GM23248 (cell line): ENCODE results near the gene SUCNR1. TPM values are rescaled to one million over a fixed set of nuclear protein-coding genes. Genes with fewer than 3 reads are reported as not detected.
"Not testable (repeated sequence)": the region's sequence is repeated elsewhere in the genome, so short reads cannot be mapped to it uniquely, and the experiment has no call there.

ENCODE experiments used
- DNase-seq: peaks from one replicate; pipeline ENCODE4 v3.0.0-alpha.2; 2015
- H2AFZ ChIP-seq: fragments of 200-600 bp; sonication (generic); 2 replicates; pipeline ENCODE4 v1.6.1; 2016; ENCODE audit warnings: antibody characterized with exemption
- H3F3A ChIP-seq: fragments of 200-600 bp; sonication (generic); 2 replicates; pipeline ENCODE4 v1.6.1; 2016; ENCODE audit warnings: mild to moderate bottlenecking, antibody characterized with exemption, mixed run types; ENCODE audit not compliant: insufficient read depth
- H3K27ac ChIP-seq: fragments of 200-600 bp; sonication (generic); 2 replicates; pipeline ENCODE4 v1.5.1; 2016; ENCODE audit warnings: mild to moderate bottlenecking
- H3K27me3 ChIP-seq: fragments of 200-600 bp; sonication (generic); replicated peaks from 2 replicates; pipeline ENCODE4 v1.6.1; 2016; ENCODE audit warnings: mild to moderate bottlenecking; ENCODE audit not compliant: insufficient read depth
- H3K36me3 ChIP-seq: fragments of 200-600 bp; sonication (generic); 2 replicates; pipeline ENCODE4 v1.6.1; 2016; ENCODE audit warnings: low read depth, mild to moderate bottlenecking
- H3K4me1 ChIP-seq: fragments of 200-600 bp; sonication (generic); 2 replicates; pipeline ENCODE4 v1.6.1; 2016; ENCODE audit warnings: mild to moderate bottlenecking; ENCODE audit not compliant: insufficient read depth
- H3K4me2 ChIP-seq: fragments of 200-600 bp; sonication (generic); one replicate; pipeline ENCODE4 v1.6.1; 2016; ENCODE audit warnings: mild to moderate bottlenecking; ENCODE audit not compliant: unreplicated experiment
- H3K4me3 ChIP-seq: fragments of 200-600 bp; sonication (generic); 2 replicates; pipeline ENCODE4 v1.5.1; 2016; ENCODE audit warnings: mild to moderate bottlenecking
- H3K79me2 ChIP-seq: fragments of 200-600 bp; sonication (generic); 2 replicates; pipeline ENCODE4 v1.6.1; 2016; ENCODE audit warnings: mild to moderate bottlenecking; ENCODE audit not compliant: insufficient read depth
- H3K9ac ChIP-seq: fragments of 200-600 bp; sonication (generic); 2 replicates; pipeline ENCODE4 v1.6.1; 2016; ENCODE audit warnings: mild to moderate bottlenecking
- H3K9me2 ChIP-seq: fragments of 200-600 bp; sonication (generic); 2 replicates; pipeline ENCODE4 v1.6.1; 2016; ENCODE audit warnings: mixed run types, mild to moderate bottlenecking, moderate library complexity; ENCODE audit not compliant: insufficient read depth
- H3K9me3 ChIP-seq: fragments of 200-600 bp; sonication (generic); one replicate; pipeline ENCODE4 v1.6.1; 2017; ENCODE audit warnings: low read depth
- H4K20me1 ChIP-seq: fragments of 200-600 bp; sonication (generic); 2 replicates; pipeline ENCODE4 v1.6.0; 2016; ENCODE audit not compliant: insufficient read depth
- EZH2 ChIP-seq: fragments of 200-600 bp; sonication (generic); IDR thresholded peaks from 2 replicates; pipeline ENCODE4 v1.6.1; 2018; ENCODE audit warnings: antibody characterized with exemption, mild to moderate bottlenecking; ENCODE audit not compliant: insufficient read depth, poor library complexity, severe bottlenecking
- EZH2phosphoT487 ChIP-seq: fragments of 200-600 bp; sonication (generic); IDR thresholded peaks from 2 replicates; pipeline ENCODE4 v1.6.1; 2018; ENCODE audit warnings: antibody characterized with exemption, moderate library complexity, mild to moderate bottlenecking, low read depth; ENCODE audit not compliant: insufficient read depth
- WGBS, 2 experiments: methylation state at CpG; one replicate each; pipeline ENCODE4 v1.1.6; 2015 to 2017; ENCODE audit warnings: low lambda C conversion rate in 2 of 2, low coverage in 1 of 2; ENCODE audit errors: missing lambda C conversion rate in 2 of 2; 5-methylcytosine and 5-hydroxymethylcytosine counted together
- in situ Hi-C: fragments of 300-500 bp; cut with MboI; formaldehyde crosslinking; loops from 2 replicates; pipeline ENCODE4 v1.15.0; 2020
- polyA plus RNA-seq: library from polyadenylated mRNA; unstranded; fragments of >200 nt; fragmentation: Nextera tagmentation; extraction: Ambion mirVana; gene quantifications from 2 replicates; pipeline ENCODE4 v1.2.1, GENCODE V29; 2016
- total RNA-seq: library from RNA; depleted of rRNA; stranded (reverse); fragments of >200 nt; shearing (Covaris generic); gene quantifications from 2 replicates; pipeline ENCODE4 v1.2.3, GENCODE V29; 2014

SUCNR1 gene
- total and polyA plus RNA-seq, 2 experiments from 2014 or later = not detected

DNA sequence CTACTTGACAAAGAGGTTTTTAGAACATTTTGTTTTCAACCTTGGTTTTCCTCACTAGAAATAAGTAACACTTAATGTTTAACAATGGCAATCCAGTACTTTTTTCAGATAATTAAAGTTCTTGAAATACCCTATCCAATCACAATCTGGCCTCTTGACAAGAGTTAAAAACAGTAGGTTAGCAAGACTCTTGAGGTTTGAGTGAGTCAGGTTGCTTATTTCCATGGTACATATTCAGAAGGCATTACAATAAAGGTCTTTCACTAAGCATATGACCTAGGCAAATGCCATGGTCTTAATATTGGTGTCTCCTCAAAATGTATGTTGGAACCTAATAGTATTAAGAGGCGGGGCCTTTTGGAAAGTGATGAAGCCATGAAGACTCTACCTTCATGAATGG, 5.6 kb downstream of the SUCNR1 start:
- Histone ChIP-seq H3K79me2 (no peaks in the 10 kb centered on the region), H3K4me1 (peaks cover 20% of the 10 kb centered on the region), H3K27ac (no peak overlapping the region), H3K9me3 (no peaks in the 10 kb centered on the region), H4K20me1 (no peaks in the 10 kb centered on the region), H2AFZ (no peak overlapping the region), H3K9me2 (no peaks in the 10 kb centered on the region; the same call in 1 of the 2 replicates), H3K27me3 (no peaks in the 10 kb centered on the region), H3K9ac (no peak overlapping the region), H3K36me3 (no peaks in the 10 kb centered on the region), H3K4me3 (no peak overlapping the region), H3K4me2 (no peak overlapping the region), H3F3A (no peaks in the 10 kb centered on the region)
- in situ Hi-C loops = no loop called here
- 75 to 79% methylated on average over 1 of the region's 1 CpG for WGBS, 2 experiments
- TF ChIP-seq EZH2phosphoT487 (no peak), EZH2 (no peak)
- peak; percentile 25 for DNase-seq

- Histone ChIP-seq H3K27me3 (no peaks in the 10 kb centered on the region), H3K9ac (no peak overlapping the region), H3K4me3 (no peak overlapping the region), H3K36me3 (no peaks in the 10 kb centered on the region), H3K4me1 (peaks cover 20% of the 10 kb centered on the region), H3K9me2 (no peaks in the 10 kb centered on the region; the same call in 1 of the 2 replicates), H3K79me2 (no peaks in the 10 kb centered on the region), H3K27ac (no peak overlapping the region), H3K9me3 (no peaks in the 10 kb centered on the region), H3K4me2 (peak overlapping the region; percentile 49), H4K20me1 (no peaks in the 10 kb centered on the region), H2AFZ (peak overlapping the region; percentile 34; the same call in 1 of the 2 replicates), H3F3A (no peaks in the 10 kb centered on the region)
- TF ChIP-seq EZH2 (no peak), EZH2phosphoT487 (no peak)
- WGBS, 2 experiments = 67 to 68% methylated on average over 3 of the region's 3 CpGs
- DNase-seq = no peak
- in situ Hi-C loops = no loop called here
These were observed 6.4 kb downstream of the SUCNR1 start for GRCh38 chr3:151879679-151880415.

- H2AFZ ChIP-seq = peak overlapping the region; percentile 34; the same call in 1 of the 2 replicates
- H3K4me2 ChIP-seq = peak overlapping the region; percentile 49
- no peak for DNase-seq
- H3K9me3 ChIP-seq = no peaks in the 10 kb centered on the region
- no peak overlapping the region for H3K27ac ChIP-seq
- no peak overlapping the region for H3K4me3 ChIP-seq
- H3K9me2 ChIP-seq = no peaks in the 10 kb centered on the region
- 81 to 88% methylated on average over 2 of the region's 2 CpGs for WGBS, 2 experiments
- H3K9ac ChIP-seq = no peak overlapping the region
- peaks cover 20% of the 10 kb centered on the region for H3K4me1 ChIP-seq
- H3K79me2 ChIP-seq = no peaks in the 10 kb centered on the region
- in situ Hi-C loops = no loop called here
- H3K27me3 ChIP-seq = no peaks in the 10 kb centered on the region
- no peak for TF ChIP-seq EZH2
- no peak for TF ChIP-seq EZH2phosphoT487
- H4K20me1 ChIP-seq = no peaks in the 10 kb centered on the region
- no peaks in the 10 kb centered on the region for H3F3A ChIP-seq
- no peaks in the 10 kb centered on the region for H3K36me3 ChIP-seq
These were observed 6.9 kb downstream of the SUCNR1 start for GRCh38 chr3:151880416-151880690.

- no peaks in the 10 kb centered on the region for H3F3A ChIP-seq
- no peaks in the 10 kb centered on the region for H3K27me3 ChIP-seq
- no peak overlapping the region for H2AFZ ChIP-seq
- no peaks in the 10 kb centered on the region for H3K9me2 ChIP-seq
- peaks cover 20% of the 10 kb centered on the region for H3K4me1 ChIP-seq
- no peaks in the 10 kb centered on the region for H3K9me3 ChIP-seq
- H3K4me3 ChIP-seq = no peak overlapping the region
- no peaks in the 10 kb centered on the region for H4K20me1 ChIP-seq
- no peaks in the 10 kb centered on the region for H3K36me3 ChIP-seq
- H3K9ac ChIP-seq = no peak overlapping the region
- WGBS, 2 experiments = 95 to 96% methylated on average over 6 of the region's 6 CpGs
- H3K79me2 ChIP-seq = no peaks in the 10 kb centered on the region
- in situ Hi-C loops = no loop called here
- H3K27ac ChIP-seq = no peak overlapping the region
- H3K4me2 ChIP-seq = no peak overlapping the region
- DNase-seq = no peak
- TF ChIP-seq EZH2 (no peak), EZH2phosphoT487 (no peak)
These were observed 7.7 kb downstream of the SUCNR1 start for GRCh38 chr3:151881137-151881536.

DNA sequence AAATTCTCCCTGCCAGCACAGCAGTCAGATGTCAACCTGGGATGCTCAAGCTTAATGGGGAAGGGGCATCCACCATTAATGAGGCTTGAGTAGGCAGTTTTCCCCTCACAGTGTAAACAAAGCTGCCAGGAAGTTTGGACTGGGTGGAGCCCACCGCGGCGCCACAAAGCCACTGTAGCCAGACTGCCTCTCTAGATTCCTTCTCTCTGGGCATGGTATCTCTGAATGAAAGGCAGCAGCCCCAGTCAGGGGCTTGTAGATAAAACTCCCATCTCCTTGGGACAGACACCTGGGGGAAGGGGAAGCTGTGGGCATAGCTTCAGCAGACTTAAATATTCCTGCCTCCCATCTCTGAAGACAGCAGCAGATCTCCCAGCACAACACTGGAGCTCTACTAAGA, 12.0 kb downstream of the SUCNR1 start:
- H3K27me3 ChIP-seq, H3K4me2 ChIP-seq, H3K9me2 ChIP-seq, H3K36me3 ChIP-seq, H3K27ac ChIP-seq, H4K20me1 ChIP-seq, H3K4me3 ChIP-seq, H3K9ac ChIP-seq, H3F3A ChIP-seq, H3K79me2 ChIP-seq, H3K9me3 ChIP-seq, H2AFZ ChIP-seq, in situ Hi-C loops, DNase-seq, H3K4me1 ChIP-seq: not testable (repeated sequence)
- 100% methylated on average over 2 to 3 of the region's 3 CpGs for WGBS, 2 experiments

DNA sequence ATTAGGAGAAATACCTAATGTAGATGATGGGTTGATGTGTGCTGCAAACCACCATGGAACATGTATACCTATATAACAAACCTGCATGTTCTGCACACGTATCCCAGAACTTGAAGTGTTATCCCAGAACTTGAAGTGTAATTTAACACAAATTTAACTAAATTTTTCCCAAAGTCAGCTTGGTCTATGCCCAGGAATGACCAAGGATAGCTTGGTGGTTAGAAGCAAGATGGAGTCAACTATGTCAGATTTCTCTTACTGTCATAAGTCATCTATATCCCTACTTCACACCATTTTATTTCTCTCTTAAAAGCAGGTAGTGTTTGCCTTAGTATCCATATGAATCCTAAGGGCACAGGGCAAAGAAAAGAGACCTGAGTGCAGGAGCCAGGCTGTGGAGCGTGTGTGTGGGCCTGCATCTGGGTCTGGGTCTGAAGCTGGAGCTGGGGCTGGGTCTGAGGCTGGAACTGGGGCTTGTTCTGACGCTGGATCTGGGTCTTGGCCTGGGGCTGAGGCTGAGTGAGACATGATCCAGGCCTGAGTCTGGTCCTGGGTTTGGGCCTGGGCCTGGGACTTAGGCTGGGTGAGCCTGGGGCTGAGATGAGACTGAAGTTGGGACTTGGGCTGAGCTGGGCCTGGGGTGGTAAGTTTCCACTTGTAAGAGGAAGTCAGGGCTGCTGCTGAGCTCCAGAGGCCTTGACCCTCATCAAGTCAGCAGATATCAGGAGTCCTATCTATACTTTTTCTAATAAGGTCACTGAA, 14.2 kb downstream of the SUCNR1 start:
- H3K27ac ChIP-seq, H3K27me3 ChIP-seq, H3K9me3 ChIP-seq, H3K9ac ChIP-seq, H3K4me2 ChIP-seq, H3K4me1 ChIP-seq, H4K20me1 ChIP-seq, in situ Hi-C loops, H3F3A ChIP-seq, H3K9me2 ChIP-seq, H3K4me3 ChIP-seq, DNase-seq, H3K79me2 ChIP-seq, H3K36me3 ChIP-seq, H2AFZ ChIP-seq: not testable (repeated sequence)
- WGBS, 2 experiments = 82 to 87% methylated on average over 1 of the region's 3 CpGs
